Measurements from ENCODE around the gene DCBLD1.

DNA sequence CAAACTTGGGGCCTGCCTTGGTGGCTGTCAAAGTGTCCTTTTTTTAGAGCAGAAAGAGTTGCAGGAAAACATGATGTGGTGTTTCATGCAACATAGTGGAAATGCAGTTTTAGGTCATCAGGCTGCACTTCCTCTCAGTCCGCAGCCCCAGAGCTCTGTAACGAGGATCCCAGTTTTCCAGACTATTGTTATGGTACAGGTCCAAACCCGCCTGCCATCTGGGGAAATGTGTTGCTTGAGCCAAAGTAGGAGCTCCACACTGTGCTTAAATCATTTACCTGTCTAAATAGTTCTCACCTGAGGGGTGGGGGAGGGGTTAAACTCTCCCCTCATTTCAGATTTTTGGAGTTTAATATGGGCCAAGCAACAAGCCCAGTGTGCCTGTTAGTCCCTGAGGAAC, 60.0 kb downstream of the DCBLD1 start:
- TF ChIP-seq CTCF (conservative IDR thresholded peaks at IDR 0.05 in 1 of 2, IDR thresholded peaks at IDR 0.05 in 1 of 2; ENCODE audit: low read depth in 1 of 2, low read length in 2 of 2): no peak
- TF ChIP-seq EZH2 (IDR thresholded peaks at IDR 0.05; ENCODE audit: low read length, missing control alignments): no peak
